ENCODE measurements around the gene RPL7L1. TPM values are rescaled to one million over a fixed set of nuclear protein-coding genes. Genes with fewer than 3 reads are reported as not detected.

Gene RPL7L1
- total and polyA plus RNA-seq, 4 donors, result 41.9 to 59.0 (median 56.2) TPM

DNA sequence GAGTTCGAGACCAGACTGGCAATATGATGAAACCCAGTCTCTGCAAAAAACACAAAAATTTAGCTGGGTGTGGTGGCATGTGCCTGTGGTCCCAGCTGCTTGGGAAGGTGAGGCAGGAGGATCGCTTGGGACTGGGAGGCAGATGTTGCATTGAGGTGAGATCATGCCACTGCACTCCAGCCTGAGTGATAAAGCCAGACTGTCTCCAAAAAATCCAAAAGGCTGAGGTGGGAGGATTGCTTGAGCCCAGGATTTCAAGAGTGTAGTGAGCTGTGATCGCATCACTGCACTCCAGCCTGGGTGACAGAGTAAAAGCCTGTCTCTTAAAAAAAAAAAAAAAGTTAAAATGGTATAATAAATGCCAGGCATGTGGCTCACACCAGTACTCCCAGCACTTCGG, 35.1 kb downstream of the RPL7L1 start:
- Histone ChIP-seq H3K9me3 (ENCODE audit: control insufficient read depth, low read length) (no peaks in the 10 kb centered on the region), H3K27ac (ENCODE audit: low read depth in 1 of 2, low read length in 2 of 2) (no peak overlapping the region), H3K27me3 (ENCODE audit: control insufficient read depth in 1 of 2, insufficient read depth in 2 of 2, low read length in 1 of 2) (no peaks in the 10 kb centered on the region), H3K36me3 (ENCODE audit: control insufficient read depth in 1 of 2, insufficient read depth in 2 of 2, low read length in 1 of 2) (no peaks in the 10 kb centered on the region), H3K4me3 (ENCODE audit: low read length in 2 of 2) (no peak overlapping the region), H3K4me1 (ENCODE audit: control insufficient read depth in 1 of 2, insufficient read depth in 2 of 2, low read length in 2 of 2) (no peaks in the 10 kb centered on the region)
- DNase-seq (no peak), ATAC-seq (ENCODE audit: low FRiP score) (no peak)
- intact Hi-C loops (cut with DNase I), result no loop called here
- whole genome bisulfite sequencing, 2 donors, result 78 to 80% methylated on average over 4 of the region's 4 CpGs

DNA sequence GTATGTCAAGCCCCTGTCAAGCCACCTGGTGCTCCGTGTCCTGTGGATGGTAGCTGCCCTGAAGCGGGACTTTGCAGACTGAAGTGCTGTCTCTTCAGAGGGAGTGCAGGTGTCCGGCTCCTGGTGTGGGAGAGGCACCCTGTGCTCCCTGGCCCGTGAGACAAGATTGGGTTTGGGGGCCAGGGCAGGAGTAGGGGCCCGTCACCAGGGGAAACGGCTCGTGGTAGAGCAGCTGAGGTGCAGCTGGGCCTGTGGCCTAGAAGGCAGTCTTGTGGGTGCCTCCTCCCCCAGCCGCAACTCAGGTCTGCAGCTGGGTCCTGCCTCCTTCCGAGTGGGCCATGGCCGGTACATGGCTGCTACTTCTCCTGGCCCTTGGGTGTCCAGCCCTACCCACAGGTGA, 36.3 kb downstream of the RPL7L1 start, which contains the start of gene PTCRA:
PTCRA (plus strand) TSS at position 322 of the 400 bp plus-strand sequence; CDS start at position 339, 17 bp downstream.
- no peaks in the 10 kb centered on the region for H3K4me1 ChIP-seq (ENCODE audit: control insufficient read depth in 1 of 2, insufficient read depth in 2 of 2, low read length in 2 of 2)
- no peak within 1 kb of the TSS for H3K4me3 ChIP-seq (ENCODE audit: low read length in 2 of 2)
- ATAC-seq (ENCODE audit: low FRiP score), result no peak
- H3K36me3 ChIP-seq (ENCODE audit: control insufficient read depth in 1 of 2, insufficient read depth in 2 of 2, low read length in 1 of 2), result no peaks in the 10 kb centered on the region
- H3K27ac ChIP-seq (ENCODE audit: low read depth in 1 of 2, low read length in 2 of 2), result no peak within 1 kb of the TSS
- DNase-seq, result no peak
- intact Hi-C loops (cut with DNase I), result no loop called here
- H3K9me3 ChIP-seq (ENCODE audit: control insufficient read depth, low read length), result no peaks in the 10 kb centered on the region
- WGBS, 2 donors, result 82% methylated on average over 9 to 10 of the region's 10 CpGs
- H3K27me3 ChIP-seq (ENCODE audit: control insufficient read depth in 1 of 2, insufficient read depth in 2 of 2, low read length in 1 of 2), result no peaks in the 10 kb centered on the region

DNA sequence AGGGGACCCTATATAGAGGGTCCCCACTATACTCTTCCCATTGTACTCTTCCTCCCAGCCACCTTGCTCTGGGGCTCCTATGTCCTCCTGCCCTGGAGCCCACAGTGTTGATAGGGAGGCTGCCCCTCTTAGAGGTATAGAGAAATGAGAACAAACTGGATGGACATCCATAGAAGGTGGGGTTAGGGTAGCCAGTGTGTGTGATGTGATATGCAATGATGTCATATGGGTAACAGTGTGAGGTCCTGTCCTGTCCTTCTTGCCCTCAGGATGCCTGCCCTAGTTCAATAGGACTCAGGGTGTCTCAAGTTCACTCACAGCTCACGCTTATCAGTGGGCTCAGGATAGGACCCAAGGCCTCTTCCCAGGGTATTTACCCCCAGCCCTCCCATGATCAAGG, 36.9 kb downstream of the RPL7L1 start:
- no peak for ATAC-seq (ENCODE audit: low FRiP score)
- no peak for DNase-seq
- intact Hi-C loops (cut with DNase I), result no loop called here
- WGBS, 2 donors, result 88 to 100% methylated on average over 1 of the region's 1 CpG
- H3K4me3 ChIP-seq (ENCODE audit: low read length in 2 of 2), result no peak overlapping the region
- no peaks in the 10 kb centered on the region for H3K36me3 ChIP-seq (ENCODE audit: control insufficient read depth in 1 of 2, insufficient read depth in 2 of 2, low read length in 1 of 2)
- no peak overlapping the region for H3K27ac ChIP-seq (ENCODE audit: low read depth in 1 of 2, low read length in 2 of 2)
- H3K27me3 ChIP-seq (ENCODE audit: control insufficient read depth in 1 of 2, insufficient read depth in 2 of 2, low read length in 1 of 2), result no peaks in the 10 kb centered on the region
- no peaks in the 10 kb centered on the region for H3K4me1 ChIP-seq (ENCODE audit: control insufficient read depth in 1 of 2, insufficient read depth in 2 of 2, low read length in 2 of 2)
- H3K9me3 ChIP-seq (ENCODE audit: control insufficient read depth, low read length), result no peaks in the 10 kb centered on the region

DNA sequence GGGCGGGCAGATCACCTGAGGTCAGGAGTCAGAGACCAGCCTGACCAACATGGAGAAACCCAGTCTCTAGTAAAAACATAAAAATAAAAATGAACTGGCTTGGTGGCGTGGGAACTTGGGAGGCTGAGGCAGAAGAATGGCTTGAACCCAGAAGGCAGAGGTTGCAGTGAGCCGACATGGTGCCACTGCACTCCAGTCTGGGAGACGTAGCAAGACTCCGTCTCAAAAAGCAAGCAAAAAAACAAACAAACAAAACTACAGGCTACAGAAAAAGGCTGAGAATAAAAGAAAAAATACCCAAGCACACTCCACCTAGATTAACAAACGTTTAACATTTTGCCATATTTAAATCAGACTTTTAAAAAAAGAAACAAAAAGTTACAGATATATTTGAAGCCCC, 42.4 kb downstream of the RPL7L1 start:
- ATAC-seq (ENCODE audit: low FRiP score) (no peak), DNase-seq (no peak)
- 53 to 65% methylated on average over 6 of the region's 6 CpGs for WGBS, 2 donors
- no peaks in the 10 kb centered on the region for H3K4me1 ChIP-seq (ENCODE audit: control insufficient read depth in 1 of 2, insufficient read depth in 2 of 2, low read length in 2 of 2)
- no peaks in the 10 kb centered on the region for H3K9me3 ChIP-seq (ENCODE audit: control insufficient read depth, low read length)
- H3K36me3 ChIP-seq (ENCODE audit: control insufficient read depth in 1 of 2, insufficient read depth in 2 of 2, low read length in 1 of 2), result no peaks in the 10 kb centered on the region
- H3K27ac ChIP-seq (ENCODE audit: low read depth in 1 of 2, low read length in 2 of 2), result no peak overlapping the region
- no peak overlapping the region for H3K4me3 ChIP-seq (ENCODE audit: low read length in 2 of 2)
- no peaks in the 10 kb centered on the region for H3K27me3 ChIP-seq (ENCODE audit: control insufficient read depth in 1 of 2, insufficient read depth in 2 of 2, low read length in 1 of 2)
- intact Hi-C loops (cut with DNase I), result no loop called here

DNA sequence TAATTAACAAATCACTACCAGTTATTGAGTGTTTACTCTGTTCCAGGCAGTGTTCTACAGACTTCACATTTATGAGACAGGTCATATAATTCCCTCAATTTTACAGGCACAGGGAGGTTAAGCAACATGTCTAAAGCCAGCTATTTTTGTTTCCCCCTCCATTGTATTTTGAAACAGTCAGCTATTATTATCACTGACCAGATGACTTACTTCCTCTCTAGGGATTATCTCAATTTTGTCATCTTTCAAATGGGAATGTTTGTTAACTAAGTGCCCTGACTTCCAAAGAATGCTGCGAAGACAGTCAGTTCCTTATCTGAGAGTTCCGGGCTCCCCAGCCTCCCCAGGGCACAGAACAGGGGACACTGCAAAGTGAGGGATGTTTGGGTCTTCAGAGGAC, 44.2 kb downstream of the RPL7L1 start:
- no peak overlapping the region for H3K4me3 ChIP-seq (ENCODE audit: low read length in 2 of 2)
- intact Hi-C loops (cut with DNase I), result no loop called here
- DNase-seq (no peak), ATAC-seq (ENCODE audit: low FRiP score) (no peak)
- no peaks in the 10 kb centered on the region for H3K4me1 ChIP-seq (ENCODE audit: control insufficient read depth in 1 of 2, insufficient read depth in 2 of 2, low read length in 2 of 2)
- H3K9me3 ChIP-seq (ENCODE audit: control insufficient read depth, low read length), result no peaks in the 10 kb centered on the region
- WGBS, 2 donors, result 76 to 86% methylated on average over 2 of the region's 2 CpGs
- no peaks in the 10 kb centered on the region for H3K36me3 ChIP-seq (ENCODE audit: control insufficient read depth in 1 of 2, insufficient read depth in 2 of 2, low read length in 1 of 2)
- H3K27me3 ChIP-seq (ENCODE audit: control insufficient read depth in 1 of 2, insufficient read depth in 2 of 2, low read length in 1 of 2), result no peaks in the 10 kb centered on the region
- H3K27ac ChIP-seq (ENCODE audit: low read depth in 1 of 2, low read length in 2 of 2), result no peak overlapping the region

DNA sequence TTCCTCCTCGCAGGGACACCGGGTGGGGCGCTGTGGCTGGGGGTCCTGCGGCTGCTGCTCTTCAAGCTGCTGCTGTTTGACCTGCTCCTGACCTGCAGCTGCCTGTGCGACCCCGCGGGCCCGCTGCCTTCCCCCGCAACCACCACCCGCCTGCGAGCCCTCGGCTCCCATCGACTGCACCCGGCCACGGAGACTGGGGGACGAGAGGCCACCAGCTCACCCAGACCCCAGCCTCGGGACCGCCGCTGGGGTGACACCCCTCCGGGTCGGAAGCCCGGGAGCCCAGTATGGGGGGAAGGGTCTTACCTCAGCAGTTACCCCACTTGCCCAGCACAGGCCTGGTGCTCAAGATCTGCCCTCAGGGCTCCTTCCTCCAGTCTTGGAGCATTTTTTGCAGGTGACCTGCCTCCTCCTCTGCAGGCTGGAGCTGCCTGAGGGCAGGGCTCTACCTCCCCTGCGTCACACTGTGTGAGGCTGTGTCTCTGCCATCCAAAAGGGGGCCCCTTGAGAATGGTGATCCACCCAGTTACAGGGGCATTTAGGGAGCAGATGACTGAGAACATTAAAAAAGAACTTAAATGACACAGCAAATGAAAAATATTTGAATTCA, 45.9 kb downstream of the RPL7L1 start:
- intact Hi-C loops (cut with DNase I), result loop anchor here in 1 of 2 donors (5.0 kb wide), 1 partner anchor 127 kb away; the partner anchor contains the start of gene CUL7
- Histone ChIP-seq H3K4me3 (ENCODE audit: low read length in 2 of 2) (no peak overlapping the region), H3K27me3 (ENCODE audit: control insufficient read depth in 1 of 2, insufficient read depth in 2 of 2, low read length in 1 of 2) (no peaks in the 10 kb centered on the region), H3K4me1 (ENCODE audit: control insufficient read depth in 1 of 2, insufficient read depth in 2 of 2, low read length in 2 of 2) (no peaks in the 10 kb centered on the region), H3K36me3 (ENCODE audit: control insufficient read depth in 1 of 2, insufficient read depth in 2 of 2, low read length in 1 of 2) (no peaks in the 10 kb centered on the region), H3K27ac (ENCODE audit: low read depth in 1 of 2, low read length in 2 of 2) (no peak overlapping the region), H3K9me3 (ENCODE audit: control insufficient read depth, low read length) (no peaks in the 10 kb centered on the region)
- ATAC-seq (ENCODE audit: low FRiP score), result no peak
- DNase-seq, result no peak
- WGBS, 2 donors, result 31 to 32% methylated on average over 23 of the region's 23 CpGs

DNA sequence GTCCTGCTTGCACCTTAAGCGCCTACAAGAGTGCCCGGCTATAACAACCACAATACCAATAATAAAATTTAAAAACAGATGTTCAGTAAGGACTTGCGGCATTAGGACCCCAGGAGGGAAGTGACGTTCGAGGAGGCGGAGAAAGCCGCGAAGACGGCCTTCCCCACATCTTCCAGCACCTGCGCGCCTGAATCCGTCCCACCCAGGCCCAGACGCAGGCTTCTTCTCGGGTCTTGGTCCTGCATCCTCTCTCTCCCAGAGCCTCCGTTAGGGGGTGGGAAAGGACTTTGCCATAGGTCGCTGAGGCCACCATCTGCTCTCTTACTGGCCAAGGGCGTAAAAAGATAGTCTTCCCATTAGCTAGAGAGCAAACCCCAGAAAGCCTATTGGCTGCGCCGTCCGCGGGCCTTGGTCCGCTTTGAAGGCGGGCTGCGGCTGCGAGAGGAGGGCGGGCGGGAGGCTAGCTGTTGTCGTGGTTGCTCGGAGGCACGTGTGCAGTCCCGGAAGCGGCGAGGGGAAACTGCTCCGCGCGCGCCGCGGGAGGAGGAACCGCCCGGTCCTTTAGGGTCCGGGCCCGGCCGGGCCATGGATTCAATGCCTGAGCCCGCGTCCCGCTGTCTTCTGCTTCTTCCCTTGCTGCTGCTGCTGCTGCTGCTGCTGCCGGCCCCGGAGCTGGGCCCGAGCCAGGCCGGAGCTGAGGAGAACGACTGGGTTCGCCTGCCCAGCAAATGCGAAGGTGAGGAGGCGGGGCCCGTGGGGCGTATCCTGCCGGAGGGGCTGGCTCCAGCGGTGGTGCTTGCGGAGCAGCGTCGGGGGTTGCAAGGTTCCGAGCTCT, 49.8 kb downstream of the RPL7L1 start, which contains the start of gene CNPY3:
CNPY3 (plus strand) TSS at position 495 of the 835 bp plus-strand sequence; CDS start at position 586, 91 bp downstream.
- peak; percentile 97 for ATAC-seq (ENCODE audit: low FRiP score)
- WGBS, 2 donors, result 0 to 1% methylated on average over 56 to 63 of the region's 63 CpGs
- H3K27me3 ChIP-seq (ENCODE audit: control insufficient read depth in 1 of 2, insufficient read depth in 2 of 2, low read length in 1 of 2), result no peaks in the 10 kb centered on the region
- no peaks in the 10 kb centered on the region for H3K36me3 ChIP-seq (ENCODE audit: control insufficient read depth in 1 of 2, insufficient read depth in 2 of 2, low read length in 1 of 2)
- H3K27ac ChIP-seq (ENCODE audit: low read depth in 1 of 2, low read length in 2 of 2), result peak within 1 kb of the TSS; percentile 34 to 88
- no peaks in the 10 kb centered on the region for H3K9me3 ChIP-seq (ENCODE audit: control insufficient read depth, low read length)
- H3K4me1 ChIP-seq (ENCODE audit: control insufficient read depth in 1 of 2, insufficient read depth in 2 of 2, low read length in 2 of 2), result no peaks in the 10 kb centered on the region
- intact Hi-C loops (cut with DNase I), result loop anchor here in 1 of 2 donors (1.0 to 5.0 kb wide), 2 partner anchors 84 to 123 kb away; partner anchors contain the start of genes CUL7 and MEA1
- H3K4me3 ChIP-seq (ENCODE audit: low read length in 2 of 2), result peak within 1 kb of the TSS; percentile 20 to 65
- DNase-seq, result peak; percentile 97 to 98

DNA sequence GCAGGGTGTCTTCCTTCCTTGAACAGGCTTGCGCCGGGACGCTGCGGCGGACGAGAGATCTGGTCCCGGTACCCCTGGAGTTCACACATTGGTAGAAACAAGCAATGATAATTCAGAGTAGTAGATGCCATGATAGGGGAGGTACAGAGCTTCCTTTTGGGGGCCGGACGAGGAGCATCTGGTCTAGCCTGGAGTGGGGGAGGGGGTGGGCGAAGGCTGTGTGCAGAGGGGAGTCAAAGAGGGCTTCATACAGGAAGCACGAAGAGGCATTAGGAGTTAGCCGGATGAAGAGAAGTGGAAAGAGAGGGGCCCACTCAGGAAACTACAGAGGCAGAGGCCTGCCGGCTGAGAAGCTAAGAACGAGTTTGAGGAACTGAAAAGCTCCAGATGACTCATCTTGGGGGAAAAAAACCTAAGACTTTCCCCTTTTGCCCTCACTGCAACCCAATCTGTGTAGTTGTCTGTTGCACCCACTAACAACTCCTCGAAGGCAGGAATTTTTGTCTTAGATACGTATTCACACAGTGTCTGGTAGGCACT, 50.5 kb downstream of the RPL7L1 start:
- Histone ChIP-seq H3K36me3 (ENCODE audit: control insufficient read depth in 1 of 2, insufficient read depth in 2 of 2, low read length in 1 of 2) (no peaks in the 10 kb centered on the region), H3K9me3 (ENCODE audit: control insufficient read depth, low read length) (no peaks in the 10 kb centered on the region), H3K4me1 (ENCODE audit: control insufficient read depth in 1 of 2, insufficient read depth in 2 of 2, low read length in 2 of 2) (no peaks in the 10 kb centered on the region), H3K27ac (ENCODE audit: low read depth in 1 of 2, low read length in 2 of 2) (peak overlapping the region; percentile 34 to 88), H3K27me3 (ENCODE audit: control insufficient read depth in 1 of 2, insufficient read depth in 2 of 2, low read length in 1 of 2) (no peaks in the 10 kb centered on the region), H3K4me3 (ENCODE audit: low read length in 2 of 2) (peak overlapping the region; percentile 20 to 65)
- DNase-seq, result peak in 1 of 2 donors; percentile 62
- WGBS, 2 donors, result 0 to 1% methylated on average over 16 of the region's 16 CpGs
- intact Hi-C loops (cut with DNase I), result loop anchor here (1.0 to 5.0 kb wide), 3 partner anchors 47 to 122 kb away; partner anchors contain the start of genes CUL7 (in 1 of the 2), MEA1 (in 1 of the 2) and PEX6 (in 1 of the 2)
- ATAC-seq (ENCODE audit: low FRiP score), result peak; percentile 44
